Mononuclear cell (primary cell): ENCODE data around the gene PIGQ. TPM values are rescaled to one million over a fixed set of nuclear protein-coding genes. Genes with fewer than 3 reads are reported as not detected.
A peak's percentile ranks its signal among the peaks of the same experiment; 100 is the strongest.

Experiments used
- H3K27me3 ChIP-seq: 2 replicates; pipeline ENCODE4 v1.6.0; 2011; ENCODE audit warnings: low read length, control low read depth; ENCODE audit not compliant: insufficient read depth
- H3K4me1 ChIP-seq: 2 replicates; pipeline ENCODE4 v1.5.1; 2011; ENCODE audit warnings: mild to moderate bottlenecking, low read length, control low read depth; ENCODE audit not compliant: insufficient read depth
- H3K4me3 ChIP-seq: 2 replicates; pipeline ENCODE4 v1.5.1; 2011; ENCODE audit warnings: mild to moderate bottlenecking, low read length, moderate library complexity
- H3K9me3 ChIP-seq: 2 replicates; pipeline ENCODE4 v1.5.1; 2011; ENCODE audit warnings: low read depth, mild to moderate bottlenecking, control low read depth, low read length
- total RNA-seq: library from RNA; depleted of rRNA; stranded (reverse); fragments of >200 nt; gene quantifications from one replicate; pipeline ENCODE4 v1.2.3, GENCODE V29; 2012

PIGQ gene
- total RNA-seq, 1 donor = 8.5 TPM

GRCh38 chr16:529012-529575 lies 40.7 kb upstream of the PIGQ start:
- Histone ChIP-seq H3K9me3 (no peaks in the 10 kb centered on the region), H3K27me3 (no peaks in the 10 kb centered on the region), H3K4me1 (peaks cover 43% of the 10 kb centered on the region), H3K4me3 (peak overlapping the region; percentile 57)

- Histone ChIP-seq H3K27me3 (no peaks in the 10 kb centered on the region), H3K4me3 (no peak overlapping the region), H3K4me1 (peaks cover 48% of the 10 kb centered on the region), H3K9me3 (no peaks in the 10 kb centered on the region)
Measured at GRCh38 chr16:530111-530817, 39.5 kb upstream of the PIGQ start.

DNA sequence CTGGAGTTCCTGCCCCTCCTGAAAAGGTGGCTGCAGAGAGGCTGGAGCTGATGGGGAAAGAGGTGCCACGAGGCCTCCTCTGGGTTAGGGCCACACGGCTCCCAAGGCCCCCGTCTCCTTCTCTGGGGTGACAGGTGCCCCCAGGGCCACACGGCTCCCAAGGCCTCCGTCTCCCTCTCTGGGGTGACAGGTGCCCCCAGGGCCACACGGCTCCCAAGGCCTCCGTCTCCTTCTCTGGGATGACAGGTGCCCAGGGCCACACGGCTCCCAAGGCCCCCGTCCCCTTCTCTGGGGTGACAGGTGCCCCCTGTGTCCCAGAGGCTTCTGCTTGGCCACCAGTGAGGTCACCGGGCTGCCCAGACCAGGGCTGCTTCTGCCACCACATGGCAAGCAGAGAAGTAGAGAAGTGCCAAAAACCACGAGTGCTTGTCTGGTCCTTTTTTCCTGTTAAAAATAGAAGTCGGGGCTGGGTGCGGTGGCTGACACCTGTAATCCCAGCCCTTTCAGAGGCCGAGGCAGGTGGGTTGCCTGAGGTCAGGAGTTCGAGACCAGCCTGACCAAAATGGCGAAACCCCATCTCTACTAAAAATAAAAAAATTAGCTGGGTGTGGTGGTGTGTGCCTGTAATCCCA lies 38.2 kb upstream of the PIGQ start:
- peaks cover 40% of the 10 kb centered on the region for H3K4me1 ChIP-seq
- no peak overlapping the region for H3K4me3 ChIP-seq
- no peaks in the 10 kb centered on the region for H3K27me3 ChIP-seq

DNA sequence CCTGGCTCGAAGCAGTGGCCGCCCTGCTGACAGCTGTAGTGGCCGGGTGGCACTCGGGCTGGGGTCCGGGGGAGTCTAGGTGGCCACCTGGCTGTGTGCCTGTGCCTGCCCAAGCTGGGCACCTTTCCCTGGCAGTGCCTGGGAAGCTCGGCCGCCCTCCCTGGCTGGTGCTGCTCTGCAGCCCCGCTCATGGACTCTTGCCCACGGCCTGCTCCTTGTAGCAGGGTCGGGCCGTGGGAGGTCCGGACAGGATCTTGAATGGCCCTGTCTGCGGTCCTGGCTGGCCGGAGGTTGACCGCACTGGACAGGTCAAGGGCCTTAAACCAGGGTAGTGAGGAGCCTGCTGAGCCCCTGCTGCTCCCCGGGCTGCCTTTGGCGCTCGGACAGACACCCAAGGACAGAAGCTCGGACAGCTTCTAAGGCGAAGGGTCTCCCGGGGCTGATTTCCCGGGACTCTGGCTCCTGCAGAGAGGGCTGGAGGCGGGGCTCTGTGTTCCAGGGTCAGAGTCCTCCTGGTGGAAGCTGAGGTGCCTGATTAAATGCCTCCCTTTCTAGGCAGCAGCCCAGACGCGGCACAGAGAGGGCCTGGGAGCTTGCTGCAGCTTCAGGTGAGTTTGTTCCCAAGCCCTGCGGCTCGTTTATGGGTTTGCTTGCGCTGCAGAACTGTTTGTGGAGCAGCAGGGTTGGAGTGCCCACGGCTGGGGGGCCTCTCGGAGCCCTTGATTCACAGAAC lies 36.2 kb upstream of the PIGQ start:
- Histone ChIP-seq H3K4me1 (peaks cover 33% of the 10 kb centered on the region), H3K4me3 (no peak overlapping the region), H3K27me3 (no peaks in the 10 kb centered on the region), H3K9me3 (no peaks in the 10 kb centered on the region)

More for the DNA sequence above, 38.2 kb upstream of the PIGQ start:
- H3K9me3 ChIP-seq = no peaks in the 10 kb centered on the region

GRCh38 chr16:534135-534534 lies 35.6 kb upstream of the PIGQ start:
- H3K27me3 ChIP-seq = no peaks in the 10 kb centered on the region
- H3K4me1 ChIP-seq = peaks cover 27% of the 10 kb centered on the region
- H3K9me3 ChIP-seq = no peaks in the 10 kb centered on the region
- no peak overlapping the region for H3K4me3 ChIP-seq

- Histone ChIP-seq H3K27me3 (no peaks in the 10 kb centered on the region), H3K4me3 (no peak overlapping the region), H3K9me3 (no peaks in the 10 kb centered on the region), H3K4me1 (peaks cover 19% of the 10 kb centered on the region)
Measured at GRCh38 chr16:534856-535445, 34.8 kb upstream of the PIGQ start.

- no peaks in the 10 kb centered on the region for H3K27me3 ChIP-seq
- H3K9me3 ChIP-seq = no peaks in the 10 kb centered on the region
- H3K4me3 ChIP-seq = no peak overlapping the region
- peaks cover 11% of the 10 kb centered on the region for H3K4me1 ChIP-seq
Measured at GRCh38 chr16:535446-536405, 34.0 kb upstream of the PIGQ start.

DNA sequence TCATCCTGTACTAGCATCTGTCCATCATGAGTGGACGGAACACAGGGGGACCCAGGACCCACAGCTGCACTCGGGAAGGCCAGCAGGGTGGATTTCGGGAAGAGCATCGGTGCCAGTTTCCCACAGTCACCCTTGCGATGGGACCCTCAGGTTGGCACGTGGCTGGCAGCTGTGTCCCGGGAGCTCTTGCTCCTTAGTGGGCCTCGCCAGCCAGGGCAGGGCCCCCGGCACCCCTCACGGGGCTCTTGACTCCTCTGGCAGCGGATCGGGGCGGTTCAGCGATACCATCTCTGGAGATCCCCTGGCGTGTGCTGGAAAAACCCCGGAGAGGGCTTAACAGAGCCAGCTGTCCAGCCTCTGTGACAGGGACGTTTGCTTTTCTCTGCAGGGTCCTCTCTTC lies 33.0 kb upstream of the PIGQ start:
- peaks cover 10% of the 10 kb centered on the region for H3K4me1 ChIP-seq
- no peaks in the 10 kb centered on the region for H3K27me3 ChIP-seq
- no peaks in the 10 kb centered on the region for H3K9me3 ChIP-seq
- H3K4me3 ChIP-seq = no peak overlapping the region

GRCh38 chr16:537415-538335 lies 32.1 kb upstream of the PIGQ start:
- Histone ChIP-seq H3K27me3 (no peaks in the 10 kb centered on the region), H3K4me3 (no peak overlapping the region), H3K4me1 (peaks cover 10% of the 10 kb centered on the region), H3K9me3 (no peaks in the 10 kb centered on the region)

- Histone ChIP-seq H3K4me3 (no peak overlapping the region), H3K9me3 (no peaks in the 10 kb centered on the region), H3K27me3 (no peaks in the 10 kb centered on the region)
Measured at GRCh38 chr16:539901-540530, 29.8 kb upstream of the PIGQ start.

DNA sequence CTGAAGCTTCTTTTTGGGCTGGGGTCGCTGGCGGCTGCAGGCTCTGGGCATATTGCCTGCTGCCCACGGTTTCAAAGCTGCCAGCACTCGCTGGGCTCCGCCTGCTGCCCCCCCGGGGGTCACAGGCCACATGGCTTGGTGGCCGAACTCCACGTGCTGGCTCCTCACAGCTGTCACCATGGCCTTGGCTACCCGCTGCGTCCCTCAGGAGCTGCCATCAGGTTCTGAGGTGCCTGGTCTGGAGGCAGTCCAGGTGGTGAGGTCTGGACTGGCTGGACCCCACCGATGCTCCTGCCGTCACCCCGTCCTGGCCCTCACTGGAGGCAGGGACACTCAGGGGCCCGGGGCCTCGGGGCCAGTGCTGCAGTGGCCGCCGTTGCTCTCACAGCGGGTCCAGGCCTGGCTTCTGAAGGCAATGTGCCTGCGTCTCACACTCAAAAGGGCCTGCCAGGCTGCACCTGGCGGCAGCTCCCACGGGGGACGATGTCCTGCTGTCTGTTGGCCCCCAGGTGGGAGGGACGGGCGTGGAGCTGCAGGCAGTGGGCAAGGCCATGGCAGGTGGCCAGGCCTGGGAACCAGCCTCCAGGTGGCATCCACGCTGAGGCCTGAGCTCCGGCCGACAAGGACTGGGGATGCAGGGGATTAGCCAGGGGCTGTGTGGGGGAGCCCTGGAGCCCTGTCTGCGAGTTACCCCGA lies 29.0 kb upstream of the PIGQ start:
- no peaks in the 10 kb centered on the region for H3K4me1 ChIP-seq
- H3K4me3 ChIP-seq = no peak overlapping the region
- no peaks in the 10 kb centered on the region for H3K27me3 ChIP-seq
- H3K9me3 ChIP-seq = no peaks in the 10 kb centered on the region

More at GRCh38 chr16:539901-540530, 29.8 kb upstream of the PIGQ start:
- H3K4me1 ChIP-seq = peaks cover 7% of the 10 kb centered on the region

- H3K4me1 ChIP-seq = peaks cover 6% of the 10 kb centered on the region
- no peaks in the 10 kb centered on the region for H3K9me3 ChIP-seq
- no peak overlapping the region for H3K4me3 ChIP-seq
- H3K27me3 ChIP-seq = no peaks in the 10 kb centered on the region
Measured at GRCh38 chr16:543301-544164, 26.2 kb upstream of the PIGQ start.
